ENCODE data around the gene TSPAN14.

The TSPAN14 gene

GRCh38 chr10:80486785-80487420 is 32.8 kb downstream of the TSPAN14 start:
- H3K4me1 ChIP-seq (ENCODE audit: insufficient read depth, low read length, severe bottlenecking), result peaks cover 35% of the 10 kb centered on the region
- H4K20me1 ChIP-seq (ENCODE audit: insufficient read depth, low read length), result no peaks in the 10 kb centered on the region
- H3K36me3 ChIP-seq (ENCODE audit: insufficient read depth, low read length), result peaks cover 33% of the 10 kb centered on the region; the same call in 1 of the 2 replicates
- no peaks in the 10 kb centered on the region for H3F3A ChIP-seq (ENCODE audit: insufficient read depth, low read length)
- no peak overlapping the region for H2AFZ ChIP-seq (ENCODE audit: low read length)
- no peak overlapping the region for H3K27ac ChIP-seq (ENCODE audit: low read depth, low read length, poor library complexity, severe bottlenecking)
- H3K9me3 ChIP-seq (ENCODE audit: low read length), result no peaks in the 10 kb centered on the region
- no peak overlapping the region for H3K4me3 ChIP-seq (ENCODE audit: low read depth, low read length, poor library complexity, severe bottlenecking)
- H3K4me2 ChIP-seq (ENCODE audit: low read length), result no peak overlapping the region
- H3K79me2 ChIP-seq (ENCODE audit: insufficient read depth, low read length), result peaks cover 28% of the 10 kb centered on the region
- H3K9ac ChIP-seq (ENCODE audit: low read length), result no peak overlapping the region
- H3K27me3 ChIP-seq (ENCODE audit: insufficient read depth, low read length), result no peaks in the 10 kb centered on the region
- no peaks in the 10 kb centered on the region for H3K9me2 ChIP-seq (ENCODE audit: low read depth, low read length)
- no peak for TF ChIP-seq CTCF (IDR thresholded peaks at IDR 0.05; ENCODE audit: low read length)

- no peak for TF ChIP-seq CTCF (IDR thresholded peaks at IDR 0.05; ENCODE audit: low read length)
- no peak for TF ChIP-seq EZH2 (IDR thresholded peaks at IDR 0.05; ENCODE audit: borderline replicate concordance, low read length)
- H3K9ac ChIP-seq (ENCODE audit: low read length), result no peak overlapping the region
- no peak overlapping the region for H3K4me2 ChIP-seq (ENCODE audit: low read length)
- peaks cover 35% of the 10 kb centered on the region for H3K4me1 ChIP-seq (ENCODE audit: insufficient read depth, low read length, severe bottlenecking)
- H3F3A ChIP-seq (ENCODE audit: insufficient read depth, low read length), result no peaks in the 10 kb centered on the region
- no peaks in the 10 kb centered on the region for H4K20me1 ChIP-seq (ENCODE audit: insufficient read depth, low read length)
- H3K27ac ChIP-seq (ENCODE audit: low read depth, low read length, poor library complexity, severe bottlenecking), result no peak overlapping the region
- no peaks in the 10 kb centered on the region for H3K27me3 ChIP-seq (ENCODE audit: insufficient read depth, low read length)
- H3K36me3 ChIP-seq (ENCODE audit: insufficient read depth, low read length), result peaks cover 38% of the 10 kb centered on the region; the same call in 1 of the 2 replicates
- H3K9me2 ChIP-seq (ENCODE audit: low read depth, low read length), result no peaks in the 10 kb centered on the region
- no peak overlapping the region for H2AFZ ChIP-seq (ENCODE audit: low read length)
- H3K9me3 ChIP-seq (ENCODE audit: low read length), result no peaks in the 10 kb centered on the region
- H3K4me3 ChIP-seq (ENCODE audit: low read depth, low read length, poor library complexity, severe bottlenecking), result no peak overlapping the region
- H3K79me2 ChIP-seq (ENCODE audit: insufficient read depth, low read length), result peaks cover 28% of the 10 kb centered on the region
Measured at GRCh38 chr10:80487421-80487785, 33.3 kb downstream of the TSPAN14 start.

GRCh38 chr10:80487791-80488538 is 33.9 kb downstream of the TSPAN14 start:
- Histone ChIP-seq H3F3A (ENCODE audit: insufficient read depth, low read length) (no peaks in the 10 kb centered on the region), H3K27me3 (ENCODE audit: insufficient read depth, low read length) (no peaks in the 10 kb centered on the region), H3K4me1 (ENCODE audit: insufficient read depth, low read length, severe bottlenecking) (peaks cover 34% of the 10 kb centered on the region), H3K4me3 (ENCODE audit: low read depth, low read length, poor library complexity, severe bottlenecking) (no peak overlapping the region), H2AFZ (ENCODE audit: low read length) (no peak overlapping the region), H3K27ac (ENCODE audit: low read depth, low read length, poor library complexity, severe bottlenecking) (no peak overlapping the region), H3K4me2 (ENCODE audit: low read length) (no peak overlapping the region), H3K9ac (ENCODE audit: low read length) (no peak overlapping the region), H3K9me3 (ENCODE audit: low read length) (no peaks in the 10 kb centered on the region), H3K36me3 (ENCODE audit: insufficient read depth, low read length) (peaks cover 41% of the 10 kb centered on the region; the same call in 1 of the 2 replicates), H3K79me2 (ENCODE audit: insufficient read depth, low read length) (peaks cover 27% of the 10 kb centered on the region), H4K20me1 (ENCODE audit: insufficient read depth, low read length) (no peaks in the 10 kb centered on the region), H3K9me2 (ENCODE audit: low read depth, low read length) (no peaks in the 10 kb centered on the region)
- TF ChIP-seq CTCF (IDR thresholded peaks at IDR 0.05; ENCODE audit: low read length), result no peak
- no peak for TF ChIP-seq EZH2 (IDR thresholded peaks at IDR 0.05; ENCODE audit: borderline replicate concordance, low read length)

All from OCI-LY1 (cell line).